Right ventricle myocardium superior (tissue), 1 donor: ENCODE measurements around the gene BCCIP. TPM values are rescaled to one million over a fixed set of nuclear protein-coding genes. Genes with fewer than 3 reads are reported as not detected.

ENCODE experiments used
- ATAC-seq: fragments of 200-7000 bp; cut with Tn5 transposase; one replicate; pipeline ENCODE4 v1.9.1; 2020; ENCODE audit warnings: mild to moderate bottlenecking; ENCODE audit not compliant: poor library complexity
- DNase-seq: peaks from one replicate; pipeline ENCODE4 v3.0.0-alpha.2; 2020
- intact Hi-C: fragments of 100-400 bp; cut with DNase I; formaldehyde crosslinking; loops from one replicate; pipeline ENCODE4 v1.11.2; 2022
- long read RNA-seq: library from polyadenylated mRNA; unstranded; transcript quantifications from one replicate; pipeline ENCODE4 v2.0.0, GENCODE V29; 2021
- total RNA-seq: library from RNA; stranded (reverse); fragmentation: NEBNext Ultra II Directional; extraction: Animal tissue kit (Norgen Biotek cat#: 25700); gene quantifications from one replicate; pipeline ENCODE4 v1.2.1, GENCODE V29; 2021
- donor health status: DM: no; HTN: yes; CAD: no; lungs with severe emphysema.

BCCIP gene
- total RNA-seq, result 38.4 TPM
- long read RNA-seq, transcript BCCIP-201 (7 exons, 1,236 nt), result major isoform, 17 of 51 reads
- long read RNA-seq, transcript BCCIP-202 (7 exons, 2,337 nt), result minor isoform, 15 of 51 reads
- long read RNA-seq, transcript BCCIP-203 (8 exons, 1,433 nt), result minor isoform, 10 of 51 reads
- long read RNA-seq, partial matches to known transcripts, result 2 of 51 reads
- long read RNA-seq, other reads (novel, unspliced or antisense), result 7 of 51 reads

GRCh38 chr10:125822878-125823662, at the start of gene BCCIP, which contains the start of gene UROS:
BCCIP (plus strand) TSS chr10:125823546; CDS start chr10:125823558, 12 bp downstream.
UROS (minus strand) TSS chr10:125823258; CDS start chr10:125816499, 6,759 bp downstream.
- ATAC-seq (peak; percentile 98), DNase-seq (peak; percentile 96)
- intact Hi-C loops, result loop anchor here (10.0 kb wide), 1 partner anchor 88 kb away; no protein-coding TSS in a partner anchor

GRCh38 chr10:125773687-125774543, 49.4 kb upstream of the BCCIP start:
- no peak for ATAC-seq
- DNase-seq, result no peak
- intact Hi-C loops, result no loop called here

- intact Hi-C loops, result no loop called here
- no peak for ATAC-seq
- DNase-seq, result no peak
Measured at GRCh38 chr10:125774581-125775191, 48.7 kb upstream of the BCCIP start.

GRCh38 chr10:125775491-125776106, 47.7 kb upstream of the BCCIP start, which contains the start of gene MMP21:
MMP21 (minus strand) TSS chr10:125775821; CDS start chr10:125775821, 0 bp downstream.
- intact Hi-C loops, result no loop called here
- ATAC-seq, result no peak

GRCh38 chr10:125777806-125778205, 45.5 kb upstream of the BCCIP start:
- no peak for DNase-seq
- intact Hi-C loops, result no loop called here

More at GRCh38 chr10:125775491-125776106, 47.7 kb upstream of the BCCIP start, which contains the start of gene MMP21:
- no peak for DNase-seq

GRCh38 chr10:125778556-125778955, 44.8 kb upstream of the BCCIP start:
- intact Hi-C loops, result no loop called here
- no peak for DNase-seq
- no peak for ATAC-seq

More at GRCh38 chr10:125777806-125778205, 45.5 kb upstream of the BCCIP start:
- no peak for ATAC-seq

GRCh38 chr10:125779403-125780327, 43.7 kb upstream of the BCCIP start:
- intact Hi-C loops, result no loop called here
- DNase-seq, result no peak
- no peak for ATAC-seq

- intact Hi-C loops, result no loop called here
- ATAC-seq (no peak), DNase-seq (no peak)
Measured at GRCh38 chr10:125781374-125781773, 42.0 kb upstream of the BCCIP start.

GRCh38 chr10:125782054-125782453, 41.3 kb upstream of the BCCIP start:
- DNase-seq, result no peak
- intact Hi-C loops, result no loop called here
- no peak for ATAC-seq

GRCh38 chr10:125782616-125783015, 40.7 kb upstream of the BCCIP start:
- ATAC-seq, result no peak
- intact Hi-C loops, result no loop called here
- no peak for DNase-seq

GRCh38 chr10:125783408-125783807, 39.9 kb upstream of the BCCIP start:
- ATAC-seq (no peak), DNase-seq (no peak)
- intact Hi-C loops, result no loop called here

GRCh38 chr10:125783957-125784356, 39.4 kb upstream of the BCCIP start:
- ATAC-seq (no peak), DNase-seq (no peak)
- intact Hi-C loops, result no loop called here

- DNase-seq, result no peak
- ATAC-seq, result no peak
- intact Hi-C loops, result no loop called here
Measured at GRCh38 chr10:125785791-125786190, 37.6 kb upstream of the BCCIP start.

GRCh38 chr10:125788156-125789034, 35.0 kb upstream of the BCCIP start:
- intact Hi-C loops, result no loop called here
- DNase-seq (no peak), ATAC-seq (no peak)

- no peak for DNase-seq
- intact Hi-C loops, result no loop called here
- no peak for ATAC-seq
Measured at GRCh38 chr10:125792342-125793300, 30.7 kb upstream of the BCCIP start.
